Measurements from ENCODE around the gene IMPACT.

- TF ChIP-seq RCOR1 (IDR thresholded peaks at IDR 0.05; ENCODE audit: insufficient replicate concordance, low read length) (no peak), CTCF (conservative IDR thresholded peaks at IDR 0.05; ENCODE audit: low read depth, low read length) (peak; percentile 45), POLR2A (IDR thresholded peaks at IDR 0.05; ENCODE audit: low read depth, low read length) (no peak), RAD21 (IDR thresholded peaks at IDR 0.05; ENCODE audit: low read length) (peak; percentile 54; the same call in 1 of the 2 replicates), SMC3 (IDR thresholded peaks at IDR 0.05; ENCODE audit: low read depth, low read length) (peak; percentile 32; the same call in 1 of the 2 replicates), CEBPB (IDR thresholded peaks at IDR 0.05; ENCODE audit: low read depth, low read length) (no peak), FOS (IDR thresholded peaks at IDR 0.05; ENCODE audit: low read depth, low read length) (no peak), ELK1 (IDR thresholded peaks at IDR 0.05; ENCODE audit: borderline replicate concordance, low read depth, low read length) (no peak)
Observed at GRCh38 chr18:24413148-24413547, 13.3 kb upstream of the IMPACT start.
